ENCODE data around the gene MMP24OS. TPM values are rescaled to one million over a fixed set of nuclear protein-coding genes. Genes with fewer than 3 reads are reported as not detected.
A peak's percentile ranks its signal among the peaks of the same experiment; 100 is the strongest.

MMP24OS gene
- total RNA-seq, 2 experiments from 2014 or later, result 46.6 to 48.4 TPM

- no peak overlapping the region for H3K4me3 Mint-ChIP-seq
- no peaks in the 10 kb centered on the region for H3K27me3 Mint-ChIP-seq
- H3K4me1 Mint-ChIP-seq (ENCODE audit: low read depth), result peaks cover 10% of the 10 kb centered on the region
- H3K36me3 Mint-ChIP-seq (ENCODE audit: low read depth), result peaks cover 34% of the 10 kb centered on the region
- no peak for ATAC-seq
- no peak for DNase-seq
- H3K9me3 Mint-ChIP-seq, result no peaks in the 10 kb centered on the region
- POLR2A ChIA-PET, result no interaction called here
- TF ChIP-seq CTCF (IDR thresholded peaks at IDR 0.05), result no peak
- CTCF ChIA-PET, result interaction anchor here (0.9 to 1.0 kb wide), 2 partner anchors 9 to 129 kb away, joined by 4 read pairs; no protein-coding TSS in a partner anchor
- intact Hi-C loops (cut with micrococcal nuclease), result no loop called here
- peak overlapping the region; percentile 15 for H3K27ac Mint-ChIP-seq
Measured at GRCh38 chr20:35273449-35274171, 4.3 kb downstream of the MMP24OS start.

GRCh38 chr20:35271904-35272303 lies 6.0 kb downstream of the MMP24OS start:
- POLR2A ChIA-PET, result no interaction called here

GRCh38 chr20:35271073-35271882 lies 6.6 kb downstream of the MMP24OS start:
- no peaks in the 10 kb centered on the region for H3K9me3 Mint-ChIP-seq
- no peaks in the 10 kb centered on the region for H3K27me3 Mint-ChIP-seq
- intact Hi-C loops (cut with micrococcal nuclease), result no loop called here
- H3K27ac Mint-ChIP-seq, result peak overlapping the region; percentile 10
- ChIA-PET POLR2A (interaction anchor here (1.7 kb wide), 1 partner anchor 13 kb away, joined by 5 read pairs; the partner anchor contains the start of gene EIF6), CTCF (interaction anchor here (0.8 to 4.9 kb wide), 2 partner anchors 33 to 125 kb away, joined by 3 to 38 read pairs; partner anchors contain the start of gene EDEM2)
- ATAC-seq, result no peak
- H3K4me3 Mint-ChIP-seq, result no peak overlapping the region
- no peak for TF ChIP-seq CTCF (IDR thresholded peaks at IDR 0.05)
- H3K36me3 Mint-ChIP-seq (ENCODE audit: low read depth), result peaks cover 22% of the 10 kb centered on the region
- no peak for DNase-seq
- peaks cover 5% of the 10 kb centered on the region for H3K4me1 Mint-ChIP-seq (ENCODE audit: low read depth)

More at GRCh38 chr20:35271904-35272303, 6.0 kb downstream of the MMP24OS start:
- intact Hi-C loops (cut with micrococcal nuclease), result no loop called here
- Mint-ChIP-seq H3K27ac (no peak overlapping the region), H3K36me3 (ENCODE audit: low read depth) (peaks cover 27% of the 10 kb centered on the region), H3K27me3 (no peaks in the 10 kb centered on the region), H3K4me1 (ENCODE audit: low read depth) (peaks cover 10% of the 10 kb centered on the region), H3K9me3 (no peaks in the 10 kb centered on the region), H3K4me3 (no peak overlapping the region)
- ATAC-seq, result no peak
- no peak for DNase-seq
- CTCF ChIA-PET, result interaction anchor here (0.5 to 4.9 kb wide), 3 partner anchors 126 to 394 kb away, joined by 3 to 38 read pairs (median 3); partner anchors contain the start of gene EDEM2
- TF ChIP-seq CTCF (IDR thresholded peaks at IDR 0.05), result no peak

- CTCF ChIA-PET, result interaction anchor here (0.8 to 4.9 kb wide), 9 partner anchors 8 to 174 kb away, joined by 3 to 38 read pairs (median 4); partner anchors contain the start of genes EDEM2 and MMP24OS
- DNase-seq (no peak), ATAC-seq (no peak)
- no peaks in the 10 kb centered on the region for H3K27me3 Mint-ChIP-seq
- no peak overlapping the region for H3K27ac Mint-ChIP-seq
- no peaks in the 10 kb centered on the region for H3K9me3 Mint-ChIP-seq
- H3K4me1 Mint-ChIP-seq (ENCODE audit: low read depth), result peaks cover 2% of the 10 kb centered on the region
- intact Hi-C loops (cut with micrococcal nuclease), result no loop called here
- TF ChIP-seq CTCF (IDR thresholded peaks at IDR 0.05), result no peak
- POLR2A ChIA-PET, result interaction anchor here (1.7 kb wide), 1 partner anchor 14 kb away, joined by 5 read pairs; the partner anchor contains the start of gene EIF6
- H3K36me3 Mint-ChIP-seq (ENCODE audit: low read depth), result peaks cover 13% of the 10 kb centered on the region
- no peak overlapping the region for H3K4me3 Mint-ChIP-seq
Measured at GRCh38 chr20:35270021-35270902, 7.7 kb downstream of the MMP24OS start.

All from activated CD8-positive, alpha-beta T cell treated with anti-CD3 and anti-CD28 coated beads for 36 hours (primary cell).